K562 (cell line): Measurements from ENCODE around the gene HOATZ.

Experiments used
- CTCF ChIP-seq, 3 experiments: IDR thresholded peaks in 2 of 3; conservative IDR thresholded peaks in 1 of 3; 2 replicates each; pipeline ENCODE4 v1.5.1; 2011 to 2012; ENCODE audit warnings: low read length in 3 of 3, mild to moderate bottlenecking in 3 of 3, control low read depth in 2 of 3, improper control_type of control experiment in 1 of 3, inconsistent platforms in 1 of 3, low read depth in 1 of 3, mixed read lengths in 1 of 3, moderate library complexity in 1 of 3; ENCODE audit not compliant: insufficient read depth in 2 of 3
- ZBTB33 ChIP-seq: sonication (generic); formaldehyde crosslinking; IDR thresholded peaks from 2 replicates; pipeline ENCODE4 v1.8.1; 2023; ENCODE audit warnings: mild to moderate bottlenecking, missing genetic modification reagents

- no peak for TF ChIP-seq CTCF (IDR thresholded peaks at IDR 0.05 in 2 of 3, conservative IDR thresholded peaks at IDR 0.05 in 1 of 3; ENCODE audit: insufficient read depth in 2 of 3, low read depth in 1 of 3, low read length in 3 of 3)
- TF ChIP-seq ZBTB33, result no peak
These were observed 68.3 kb downstream of the HOATZ start for GRCh38 chr11:111582881-111583280.
